ENCODE results near the gene POLR2M.

- no peak for TF ChIP-seq CTCF (IDR thresholded peaks at IDR 0.05; ENCODE audit: insufficient read depth, low read length, poor library complexity, severe bottlenecking)
- no peak for TF ChIP-seq EZH2phosphoT487 (conservative IDR thresholded peaks at IDR 0.05; ENCODE audit: low read length)
Observed at GRCh38 chr15:57726411-57726810, 19.9 kb downstream of the POLR2M start.

Measured in SU-DHL-6 (cell line).